ENCODE measurements around the gene ADTRP.

- TF ChIP-seq EZH2phosphoT487 (IDR thresholded peaks at IDR 0.05; ENCODE audit: insufficient read depth, low read depth) (no peak), EZH2 (IDR thresholded peaks at IDR 0.05; ENCODE audit: insufficient read depth, poor library complexity, severe bottlenecking) (no peak)
Measured at GRCh38 chr6:11814819-11815218, 36.2 kb upstream of the ADTRP start.
